ENCODE data around the gene DPY19L3. TPM values are rescaled to one million over a fixed set of nuclear protein-coding genes. Genes with fewer than 3 reads are reported as not detected.
"Not testable (repeated sequence)": the region's sequence is repeated elsewhere in the genome, so short reads cannot be mapped to it uniquely, and the experiment has no call there.

The DPY19L3 gene
- total and polyA plus RNA-seq, 8 donors = 2.1 to 79.4 (median 24.9) TPM

GRCh38 chr19:32368787-32369186, 36.8 kb upstream of the DPY19L3 start:
- peaks cover 6 to 33% (median 20%) of the 10 kb centered on the region in 4 donors for H3K4me1 ChIP-seq
- no peaks in the 10 kb centered on the region for H3K9me3 ChIP-seq
- no peak overlapping the region for H3K4me3 ChIP-seq
- DNase-seq = no peak
- H3K27me3 ChIP-seq = no peaks in the 10 kb centered on the region
- no peak overlapping the region for H3K27ac ChIP-seq
- 52 to 67% (median 62%) methylated on average over 2 of the region's 2 CpGs for WGBS, 5 donors
- H3K36me3 ChIP-seq = peaks cover 7 to 70% (median 57%) of the 10 kb centered on the region in 4 donors
- intact Hi-C loops (cut with DNase I; ENCODE audit: low total_unique reads) = no loop called here
- TF ChIP-seq POLR2A (IDR thresholded peaks at IDR 0.05) (no peak), EP300 (IDR thresholded peaks at IDR 0.05) (no peak), POLR2AphosphoS5 (IDR thresholded peaks at IDR 0.05) (no peak), CTCF (IDR thresholded peaks at IDR 0.05) (no peak)

DNA sequence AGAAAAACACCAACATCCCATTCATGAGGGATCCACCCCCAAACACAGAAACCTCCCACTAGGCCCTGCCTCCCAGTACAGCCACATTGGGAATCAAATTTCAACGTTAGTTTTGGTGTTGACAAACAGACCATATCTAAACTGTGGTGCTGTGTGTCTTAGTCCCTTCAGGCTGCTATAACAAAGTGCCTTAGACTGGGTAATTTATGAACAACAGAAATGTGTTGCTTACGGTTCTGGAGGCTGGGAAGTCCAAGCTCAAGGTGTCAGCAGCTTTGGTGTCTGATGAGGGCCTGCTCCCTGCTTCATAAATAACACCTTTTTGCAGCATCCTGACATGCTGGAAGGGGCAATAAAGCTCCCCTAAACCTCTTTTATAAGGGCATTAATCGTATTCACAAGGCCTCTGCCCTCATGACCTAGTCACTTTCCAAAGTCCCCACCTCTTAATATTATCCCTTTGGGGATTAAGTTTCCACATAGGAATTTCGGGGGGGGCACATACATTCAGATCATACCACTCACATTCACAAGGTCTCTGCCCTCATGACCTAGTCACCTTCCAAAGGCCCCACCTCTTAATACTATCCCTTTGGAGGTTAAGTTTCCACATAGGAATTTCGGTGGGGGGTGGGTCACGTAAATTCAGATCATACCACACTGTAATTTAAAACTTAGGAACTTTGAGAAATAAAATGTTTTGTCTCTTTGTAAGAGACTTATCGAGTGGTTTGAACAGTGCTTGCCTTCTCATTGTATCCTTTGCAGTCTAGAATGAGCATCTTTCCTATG, 32.6 kb upstream of the DPY19L3 start:
- Histone ChIP-seq H3K9me3 (no peaks in the 10 kb centered on the region), H3K36me3 (peaks cover 11 to 63% (median 50%) of the 10 kb centered on the region in 4 donors), H3K4me3 (no peak overlapping the region), H3K4me1 (peaks cover 7 to 27% (median 17%) of the 10 kb centered on the region in 4 donors), H3K27ac (peak overlapping the region in 4 of 5 donors; percentile 8 to 75 (median 46)), H3K27me3 (no peaks in the 10 kb centered on the region)
- no peak for TF ChIP-seq EP300 (IDR thresholded peaks at IDR 0.05)
- TF ChIP-seq POLR2AphosphoS5 (IDR thresholded peaks at IDR 0.05) = no peak
- TF ChIP-seq POLR2A (IDR thresholded peaks at IDR 0.05) = no peak
- TF ChIP-seq CTCF (IDR thresholded peaks at IDR 0.05) = no peak
- DNase-seq = no peak
- WGBS, 5 donors = 90 to 97% (median 92%) methylated on average over 7 of the region's 7 CpGs
- intact Hi-C loops (cut with DNase I; ENCODE audit: low total_unique reads) = no loop called here

GRCh38 chr19:32373585-32374295, 31.8 kb upstream of the DPY19L3 start:
- 26 to 36% (median 34%) methylated on average over 10 of the region's 10 CpGs for WGBS, 5 donors
- no peak overlapping the region for H3K4me3 ChIP-seq
- H3K36me3 ChIP-seq = peaks cover 11 to 65% (median 55%) of the 10 kb centered on the region in 4 donors
- peak overlapping the region in 4 of 5 donors; percentile 8 to 75 (median 46) for H3K27ac ChIP-seq
- intact Hi-C loops (cut with DNase I; ENCODE audit: low total_unique reads) = no loop called here
- peaks cover 7 to 23% (median 13%) of the 10 kb centered on the region in 4 donors for H3K4me1 ChIP-seq
- H3K9me3 ChIP-seq = no peaks in the 10 kb centered on the region
- DNase-seq = peak; percentile 27 to 82
- H3K27me3 ChIP-seq = no peaks in the 10 kb centered on the region
- TF ChIP-seq EP300 (IDR thresholded peaks at IDR 0.05) (no peak), POLR2AphosphoS5 (IDR thresholded peaks at IDR 0.05) (peak in 2 of 3 donors; percentile 80 to 92), CTCF (IDR thresholded peaks at IDR 0.05) (no peak), POLR2A (IDR thresholded peaks at IDR 0.05) (no peak)

- H3K9me3 ChIP-seq; intact Hi-C loops (cut with DNase I; ENCODE audit: low total_unique reads); H3K27me3 ChIP-seq; DNase-seq; H3K4me3 ChIP-seq: not testable (repeated sequence)
- Histone ChIP-seq H3K36me3 (peaks cover 11 to 65% (median 58%) of the 10 kb centered on the region in 4 donors), H3K27ac (peak overlapping the region in 3 of 5 donors; percentile 22 to 44 (median 32)), H3K4me1 (peaks cover 7 to 23% (median 13%) of the 10 kb centered on the region in 4 donors)
- WGBS, 5 donors = 80 to 92% (median 89%) methylated on average over 3 of the region's 3 CpGs
Measured at GRCh38 chr19:32374362-32374761, 31.2 kb upstream of the DPY19L3 start.
